Measurements from ENCODE around the gene ZFYVE21.

Gene ZFYVE21

DNA sequence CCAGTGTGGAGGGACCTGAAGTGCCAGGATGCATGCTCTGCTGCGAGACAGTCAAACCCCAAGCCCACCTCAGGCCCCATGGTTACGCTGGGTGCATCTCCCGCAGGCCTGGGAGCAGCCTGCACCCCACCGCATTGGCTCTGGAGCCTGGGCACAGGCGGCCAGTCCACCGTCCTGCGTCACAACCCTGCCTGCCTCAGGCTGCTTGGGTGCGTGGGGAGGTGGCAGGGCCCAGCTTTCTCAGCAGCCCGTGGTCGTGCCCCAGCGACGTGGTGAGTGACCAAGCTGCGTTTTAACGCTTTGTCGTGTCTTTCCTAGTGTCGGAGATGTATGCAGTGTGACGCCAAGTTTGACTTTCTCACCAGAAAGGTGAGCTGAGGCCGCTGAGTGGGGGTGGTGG, 10.9 kb downstream of the ZFYVE21 start:
- DNase-seq = no peak

DNA sequence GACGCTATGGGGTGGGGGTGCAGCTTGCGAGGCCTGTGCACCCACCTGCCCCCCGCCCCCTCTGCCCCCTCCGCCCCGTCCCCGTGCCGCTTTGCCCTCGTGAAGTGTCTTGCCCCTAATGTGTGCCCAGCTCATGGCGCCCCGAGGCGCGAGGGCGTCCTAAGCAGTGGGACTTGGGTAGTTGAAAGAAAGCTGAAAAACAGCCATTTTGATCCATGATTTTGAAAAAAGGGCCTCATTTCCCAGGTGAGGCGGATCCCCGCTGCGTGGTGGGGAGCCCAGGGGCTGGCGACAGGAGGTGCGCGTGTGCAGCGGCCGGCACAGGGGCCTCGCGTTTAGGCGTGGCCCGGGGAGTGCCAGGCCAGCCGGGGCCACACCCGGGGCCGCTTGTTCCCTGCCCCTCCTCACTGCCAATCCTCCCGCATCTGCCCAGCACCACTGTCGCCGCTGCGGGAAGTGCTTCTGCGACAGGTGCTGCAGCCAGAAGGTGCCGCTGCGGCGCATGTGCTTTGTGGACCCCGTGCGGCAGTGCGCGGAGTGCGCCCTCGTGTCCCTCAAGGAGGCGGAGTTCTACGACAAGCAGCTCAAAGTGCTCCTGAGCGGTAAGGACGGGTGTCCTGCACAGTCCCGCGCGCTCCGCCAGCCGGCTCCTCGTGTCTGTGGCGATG, 11.8 kb downstream of the ZFYVE21 start:
- DNase-seq = no peak

DNA sequence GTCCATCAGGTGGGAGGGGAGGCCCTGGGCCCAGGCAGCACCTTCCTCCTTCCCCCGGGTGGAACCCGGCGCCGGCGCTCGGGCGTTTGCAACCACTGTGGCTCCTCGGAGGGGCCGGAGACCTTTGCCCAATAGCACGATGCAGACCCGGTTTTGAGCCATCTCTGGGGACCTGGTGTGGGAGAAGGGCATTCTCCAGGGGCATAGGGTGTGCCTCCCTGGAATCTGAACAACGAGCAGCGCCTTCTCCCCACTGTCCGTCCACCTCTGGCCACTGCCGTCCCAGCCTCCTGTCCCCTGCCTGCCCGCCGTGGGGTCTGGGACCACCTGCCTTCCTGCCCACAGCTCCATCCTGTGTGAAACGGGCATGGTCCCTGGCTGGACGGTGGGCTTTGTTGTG, 12.5 kb downstream of the ZFYVE21 start:
- DNase-seq = no peak

DNA sequence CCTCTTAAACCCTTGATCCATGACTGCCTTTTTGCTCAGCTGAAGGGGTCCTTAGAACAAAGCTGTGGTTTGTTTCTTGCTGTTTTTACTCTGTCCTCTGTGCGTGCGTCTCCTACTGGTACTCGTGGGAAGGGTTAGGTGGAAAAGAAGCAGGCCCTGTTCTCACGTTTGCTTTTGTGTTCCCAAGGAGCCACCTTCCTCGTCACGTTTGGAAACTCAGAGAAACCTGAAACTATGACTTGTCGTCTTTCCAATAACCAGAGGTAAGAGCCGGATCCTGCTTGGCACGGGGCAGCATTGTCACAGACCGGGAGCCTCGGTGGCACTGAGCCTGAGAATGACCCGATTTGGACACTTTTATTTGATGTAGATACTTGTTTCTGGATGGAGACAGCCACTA, 13.1 kb downstream of the ZFYVE21 start:
- DNase-seq = no peak

DNA sequence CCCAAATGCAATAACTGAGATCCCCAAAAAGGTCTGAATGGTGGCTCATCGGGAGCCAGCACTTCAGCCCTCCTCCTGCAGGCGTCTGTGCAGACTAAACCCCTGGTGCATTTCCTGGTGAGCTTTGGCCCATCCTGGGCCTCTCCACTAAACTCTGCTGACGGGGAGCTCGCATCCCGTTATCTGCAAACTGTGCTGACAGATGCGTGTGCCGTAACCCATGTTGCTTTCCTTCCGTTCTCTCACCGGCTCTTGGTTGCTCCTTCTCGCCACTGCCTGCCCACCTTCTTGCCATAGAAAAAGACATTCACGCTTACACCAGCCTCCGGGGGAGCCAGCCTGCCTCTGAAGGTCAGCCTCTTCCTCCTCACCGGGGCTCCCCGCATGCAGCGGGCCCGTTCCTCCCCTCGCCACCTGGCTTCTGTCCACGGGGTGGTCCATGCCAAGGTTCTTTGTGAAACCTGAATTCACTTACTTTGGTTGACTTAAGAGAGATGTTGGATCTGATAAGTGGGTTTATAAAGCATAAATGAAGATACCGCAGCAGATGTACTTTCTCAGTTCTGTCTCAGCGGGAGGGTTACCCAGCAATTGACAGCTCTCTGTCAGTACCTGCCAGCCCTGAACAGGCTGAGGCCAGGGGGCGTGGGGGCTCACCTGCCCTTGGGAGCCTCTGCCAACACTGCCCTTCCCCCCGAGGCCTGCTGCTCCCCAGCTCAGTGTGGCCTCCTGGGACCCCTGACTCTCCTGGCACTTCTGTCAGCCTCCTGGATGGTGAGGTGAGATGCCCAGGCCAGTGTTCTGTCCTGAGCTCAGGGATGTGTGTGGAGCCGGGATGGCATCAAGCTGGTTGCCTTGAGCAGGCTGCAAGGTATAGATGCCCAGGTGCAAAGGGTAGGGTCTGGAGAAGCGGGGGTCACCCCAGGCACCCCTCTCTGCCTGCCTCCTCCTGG, 14.2 kb downstream of the ZFYVE21 start:
- no peak for DNase-seq

DNA sequence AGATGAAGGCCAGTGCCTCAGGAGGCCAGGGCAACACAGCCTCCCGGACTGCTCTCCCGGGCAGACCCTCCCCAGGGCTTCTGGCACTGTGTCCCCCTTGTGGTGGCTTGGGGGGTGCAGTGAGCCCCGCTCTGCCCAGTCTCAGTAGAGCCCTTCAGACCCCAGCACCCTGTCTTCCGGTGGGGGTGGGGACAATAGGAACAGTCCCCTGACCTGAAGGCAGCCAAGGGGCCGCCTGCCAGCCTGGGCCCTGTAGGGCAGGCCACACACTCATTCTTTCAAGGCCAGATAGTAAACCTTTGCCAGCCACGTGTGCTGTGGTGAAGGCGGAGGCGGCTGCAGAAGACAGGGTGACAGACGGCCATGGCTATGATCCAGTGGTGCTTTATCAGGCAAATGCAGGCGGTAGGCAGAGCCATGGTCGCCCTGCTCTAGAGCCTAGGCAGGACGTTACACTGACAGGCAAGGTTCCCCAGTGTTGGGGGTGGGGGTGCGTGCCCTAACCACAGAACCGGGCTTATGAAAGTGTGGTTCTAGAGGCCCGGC, 15.0 kb downstream of the ZFYVE21 start:
- no peak for DNase-seq

DNA sequence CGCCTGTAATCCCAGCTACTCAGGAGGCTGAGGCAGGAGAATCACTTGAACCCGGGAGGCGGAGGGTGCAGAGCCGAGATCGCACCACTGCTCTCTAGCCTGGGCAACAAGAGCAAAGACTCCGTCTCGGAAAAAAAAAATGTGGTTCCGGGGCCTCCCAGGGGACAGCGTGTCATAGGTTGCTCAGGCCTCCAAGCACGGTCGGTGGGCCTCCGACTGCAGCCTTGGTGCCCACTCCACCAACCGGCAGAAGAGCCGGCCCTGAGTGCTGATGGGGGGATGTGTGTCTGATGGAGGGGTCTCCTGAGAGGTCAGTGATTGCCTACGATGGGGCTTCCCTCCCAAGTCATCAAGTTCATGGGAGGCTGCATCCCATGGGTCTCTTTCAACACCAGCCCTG, 15.9 kb downstream of the ZFYVE21 start:
- DNase-seq = no peak

DNA sequence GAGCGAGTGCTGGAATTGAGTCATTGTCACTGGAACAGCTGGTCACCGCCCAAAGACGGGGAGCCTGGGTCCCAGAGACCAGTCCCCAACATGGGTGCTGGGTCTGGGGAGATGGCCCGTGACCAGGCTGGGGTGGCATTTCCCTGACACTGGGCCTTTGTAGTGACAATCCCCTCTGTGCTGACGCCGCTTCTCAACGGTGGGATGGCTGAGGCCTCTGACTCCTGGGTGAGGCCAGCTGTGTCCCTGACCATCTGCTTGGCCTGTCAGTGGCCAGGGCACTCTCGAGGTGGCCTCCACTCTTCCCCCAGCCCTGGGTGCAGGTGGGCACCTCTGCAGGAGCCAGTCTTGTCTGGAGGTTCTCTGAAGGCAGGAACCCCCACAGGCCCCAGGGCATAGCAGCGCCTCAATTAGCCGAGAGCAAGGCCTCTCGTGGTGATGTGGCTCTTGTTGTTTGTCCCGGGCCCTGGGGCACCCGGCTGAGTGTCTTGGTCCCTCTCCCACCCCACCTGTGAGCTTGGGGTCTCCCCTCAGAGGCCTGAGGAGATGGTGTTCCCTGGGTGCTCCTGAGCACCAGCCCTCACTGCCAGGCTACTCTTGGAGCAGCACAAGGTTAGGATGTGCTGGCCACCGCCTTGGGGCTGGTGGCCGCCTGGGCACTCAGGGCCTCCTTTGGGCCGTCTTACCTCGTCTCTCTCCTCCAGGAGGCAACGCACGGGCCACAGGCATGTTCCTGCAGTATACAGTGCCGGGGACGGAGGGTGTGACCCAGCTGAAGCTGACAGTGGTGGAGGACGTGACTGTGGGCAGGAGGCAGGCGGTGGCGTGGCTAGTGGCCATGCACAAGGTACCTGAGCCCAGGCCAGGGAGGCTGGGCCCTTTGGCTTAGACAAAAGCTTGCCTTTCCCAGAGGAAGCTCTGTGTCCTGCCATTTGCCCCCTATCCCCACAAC, 16.6 kb downstream of the ZFYVE21 start:
- DNase-seq = no peak

DNA sequence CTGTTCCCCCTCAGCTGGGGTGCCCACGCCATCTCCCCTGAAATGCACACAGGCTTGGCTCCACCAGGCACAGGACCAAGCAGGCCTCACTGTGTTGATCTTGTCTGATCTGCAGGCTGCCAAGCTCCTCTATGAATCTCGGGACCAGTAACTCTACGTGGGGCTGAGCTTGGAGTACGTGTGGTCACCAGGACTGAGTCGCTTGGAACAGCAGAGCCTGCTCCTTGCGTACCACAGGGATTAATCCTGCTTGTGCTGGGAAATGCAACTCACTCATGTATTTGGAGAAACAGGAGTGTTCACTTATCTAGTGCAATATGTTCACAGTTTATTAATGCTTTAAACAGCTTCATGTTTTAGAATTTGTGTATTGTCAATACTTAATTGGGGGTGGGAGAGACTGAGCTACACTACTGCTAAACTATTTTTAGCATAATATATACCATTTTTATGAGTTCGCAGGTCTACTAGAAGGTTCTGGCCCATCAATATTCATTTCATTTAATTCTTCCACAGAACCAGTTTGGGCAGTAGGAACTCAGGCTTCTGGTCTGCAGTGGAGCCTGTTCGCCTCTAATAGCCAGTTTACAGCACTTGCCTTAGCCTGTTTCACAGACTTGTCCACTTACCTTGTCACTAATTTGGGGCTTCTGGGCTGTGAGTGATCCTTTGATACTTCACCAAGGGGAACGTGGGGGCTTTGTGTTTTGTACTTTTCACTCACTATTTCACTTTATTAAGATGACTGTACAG, 17.4 kb downstream of the ZFYVE21 start:
- no peak for DNase-seq

DNA sequence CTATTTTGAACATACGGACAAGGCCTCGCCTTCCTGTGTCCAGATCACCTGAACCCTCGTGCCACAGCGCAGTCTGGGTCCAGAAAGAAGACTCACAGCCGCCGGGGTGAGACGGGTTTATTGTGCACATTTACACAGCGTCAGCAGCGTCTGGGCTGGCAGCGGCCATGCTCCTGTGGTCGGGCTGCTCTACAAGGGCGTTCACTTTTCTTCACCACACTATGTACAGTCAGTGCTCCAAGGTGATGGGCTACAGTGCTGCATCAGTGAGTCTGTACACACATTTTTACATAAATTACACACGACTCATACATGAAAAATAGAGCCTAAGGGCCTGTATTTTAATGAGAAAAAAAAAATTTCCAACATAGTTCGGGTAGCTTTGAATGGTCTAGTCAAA, 18.0 kb downstream of the ZFYVE21 start:
- no peak for DNase-seq

DNA sequence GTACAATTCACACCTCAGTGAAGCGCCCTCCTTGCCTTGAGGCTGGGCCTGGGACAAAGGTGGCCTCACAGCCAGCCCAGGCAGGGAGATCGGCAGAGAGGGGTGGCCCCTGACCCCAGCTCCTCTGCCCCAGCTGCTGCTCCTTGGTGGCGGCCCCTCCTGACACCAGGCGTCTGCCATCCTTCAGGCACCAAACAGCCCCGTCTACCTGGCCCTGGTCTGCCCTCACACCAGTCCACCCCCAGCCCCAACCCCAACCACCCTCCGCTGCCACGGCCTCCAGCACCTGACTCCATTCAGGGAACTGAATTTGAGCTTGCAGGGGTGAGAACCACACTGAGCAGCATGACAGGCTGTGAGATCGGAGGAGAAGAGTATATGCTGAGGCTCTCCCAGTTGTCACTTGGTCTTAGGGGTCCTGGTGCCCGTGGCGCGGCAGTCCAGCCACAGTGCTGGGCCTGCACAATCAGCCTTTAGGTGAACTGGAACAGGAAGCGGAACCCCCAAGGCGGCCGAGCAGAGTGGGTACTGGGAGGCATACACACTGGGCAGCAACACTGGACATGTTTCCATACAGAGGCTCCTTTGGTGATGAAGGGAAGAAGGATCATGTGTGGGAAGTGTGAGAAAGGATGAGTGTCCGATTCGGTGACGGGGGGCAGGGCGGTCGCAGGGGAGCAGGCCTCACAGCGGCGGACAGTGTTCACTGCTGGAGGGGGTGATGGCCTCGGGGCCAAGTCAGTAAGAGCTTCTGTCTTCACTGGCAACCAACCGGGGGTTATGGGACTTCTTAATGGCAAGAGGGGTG, 18.7 kb downstream of the ZFYVE21 start:
- no peak for DNase-seq

DNA sequence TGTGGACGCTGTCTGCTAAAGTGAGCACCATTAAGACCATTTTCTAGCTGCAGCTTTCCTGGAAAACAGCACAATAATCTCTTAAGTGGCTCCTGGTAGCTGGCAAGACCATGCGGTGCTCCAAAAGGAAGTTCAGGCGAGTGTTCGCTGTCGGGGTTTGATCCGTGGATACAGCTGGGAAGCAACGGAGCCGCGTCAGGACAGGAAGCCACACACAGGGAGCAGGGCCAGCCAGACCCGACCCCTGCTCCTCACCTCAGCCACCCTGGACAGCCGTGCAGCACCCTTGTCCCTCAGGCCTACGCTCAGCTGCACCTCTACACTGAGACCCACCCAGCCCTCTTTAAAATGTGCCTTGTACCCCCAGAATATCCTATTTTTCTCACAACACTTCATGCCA, 19.4 kb downstream of the ZFYVE21 start:
- DNase-seq = no peak

DNA sequence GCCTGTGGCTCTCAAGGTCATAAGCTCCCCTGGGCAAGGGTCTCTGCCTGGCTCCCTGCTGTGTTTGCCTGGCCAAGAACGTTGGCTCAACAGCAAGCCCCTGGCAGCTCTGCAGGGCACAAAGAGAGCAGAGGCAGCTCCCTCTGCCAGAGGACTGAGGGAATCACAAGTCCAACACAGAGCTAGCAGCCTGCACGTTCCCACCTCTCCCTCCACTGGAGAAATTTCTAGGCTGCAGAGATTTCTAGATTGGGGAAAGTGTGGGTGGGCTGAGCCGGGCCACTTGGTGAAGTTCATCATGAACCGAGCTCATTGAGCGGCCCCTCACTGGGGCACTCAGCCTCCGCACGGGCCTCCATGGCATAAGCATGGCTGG, 19.8 kb downstream of the ZFYVE21 start:
- no peak for DNase-seq

DNA sequence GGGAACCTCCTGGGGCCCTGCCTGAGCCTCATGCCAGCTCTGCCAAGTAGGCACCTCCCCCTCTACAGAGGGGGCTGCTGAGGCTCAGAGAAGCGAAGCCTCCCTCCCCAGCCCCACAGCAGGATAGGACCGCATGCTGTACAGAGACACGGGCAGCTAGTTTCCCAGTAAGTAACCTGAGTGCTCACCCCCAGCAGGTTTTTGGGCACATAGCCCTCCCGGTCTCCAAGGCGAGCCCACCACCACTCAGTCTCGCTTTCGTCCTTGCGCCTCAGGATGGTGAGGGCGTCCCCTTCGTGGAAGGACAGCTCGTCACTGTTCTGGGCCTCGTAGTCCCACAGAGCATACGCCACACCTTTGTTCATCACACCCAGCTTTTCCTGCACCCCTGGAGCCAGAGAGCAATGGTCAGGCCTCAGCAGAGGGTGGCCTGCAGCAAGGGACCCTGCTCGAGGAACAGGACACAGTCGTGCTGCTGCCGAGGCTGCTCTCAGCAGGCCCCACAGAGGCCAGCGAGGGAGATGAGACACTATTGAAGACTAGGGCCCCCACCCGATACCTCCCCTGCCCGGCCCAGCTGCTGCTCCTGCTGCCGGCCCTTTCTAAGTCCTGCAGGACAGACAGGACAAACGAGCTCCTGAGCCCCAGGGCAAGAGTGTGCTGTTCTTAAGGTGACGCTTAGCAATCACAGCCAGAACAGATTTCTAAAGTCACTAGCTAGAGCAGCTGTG, 20.4 kb downstream of the ZFYVE21 start:
- no peak for DNase-seq

DNA sequence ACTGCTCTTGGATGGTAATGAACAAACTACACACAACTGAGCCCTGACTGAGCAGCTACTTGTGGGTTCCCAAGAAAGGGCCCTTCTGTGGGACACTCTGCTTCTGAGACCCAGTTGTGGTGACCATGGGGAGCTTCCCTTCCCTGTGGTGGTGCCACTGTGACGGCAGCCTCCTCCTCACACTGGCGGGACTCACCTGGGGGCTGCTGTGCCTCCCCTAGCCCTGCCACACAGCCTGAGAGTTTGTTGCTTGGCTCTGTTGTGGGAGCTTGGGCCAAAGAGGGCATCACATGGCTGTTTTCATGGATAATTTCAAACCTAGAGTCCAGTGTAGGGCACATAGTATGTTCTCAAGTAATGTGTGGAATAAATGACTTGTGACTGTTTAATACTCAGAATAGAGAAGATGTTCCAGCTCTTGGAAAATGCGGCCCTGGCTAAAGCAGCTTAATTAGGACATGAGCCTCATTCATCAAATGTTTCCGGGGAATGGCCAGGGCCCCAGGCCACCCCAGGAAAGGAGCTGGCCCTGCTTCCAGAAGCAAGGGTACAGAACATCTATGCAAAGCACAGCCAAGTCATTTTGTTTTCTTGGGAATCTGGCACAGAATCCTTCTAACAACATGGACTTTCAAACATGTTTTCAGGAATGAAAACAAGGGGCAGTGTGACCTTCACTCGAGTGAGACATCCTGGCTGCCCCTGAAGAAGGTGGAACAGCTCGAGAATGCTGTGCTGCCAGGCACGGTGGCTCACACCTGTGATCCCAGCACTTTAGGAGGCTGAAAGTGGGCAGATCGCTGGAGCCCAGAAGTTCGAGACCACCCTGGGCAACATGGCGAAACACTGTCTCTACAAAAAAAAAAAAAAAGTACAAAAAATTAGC, 21.2 kb downstream of the ZFYVE21 start:
- DNase-seq = no peak

DNA sequence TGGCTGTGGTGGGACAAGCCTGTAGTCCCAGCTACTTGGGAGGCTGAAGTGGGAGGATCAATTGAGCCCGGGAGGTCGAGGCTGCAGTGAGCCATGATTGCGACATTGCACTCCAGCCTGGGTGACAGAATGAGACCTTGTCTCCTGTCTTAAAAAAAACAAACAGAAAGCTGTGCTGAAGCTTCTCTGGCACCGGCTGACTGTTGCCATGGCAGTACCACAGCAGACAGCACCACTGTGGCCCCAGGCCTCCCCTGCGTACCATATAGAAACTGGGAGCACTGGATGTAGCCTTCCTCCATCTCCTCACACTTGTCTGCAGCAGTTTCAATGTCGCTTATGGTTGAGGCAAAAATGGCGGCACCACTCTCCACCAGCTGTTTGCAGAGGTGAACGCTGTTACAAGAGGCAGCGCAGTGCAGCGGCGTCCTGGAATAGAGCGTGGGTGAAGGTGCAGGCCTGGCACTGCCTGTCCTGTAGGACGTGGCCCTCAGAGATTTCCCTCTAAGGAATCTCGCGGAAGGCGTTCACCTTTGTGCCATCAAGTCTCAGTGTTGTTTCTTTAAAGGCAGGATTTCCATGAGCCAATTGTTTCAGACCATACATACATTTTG, 21.9 kb downstream of the ZFYVE21 start:
- no peak for DNase-seq

DNA sequence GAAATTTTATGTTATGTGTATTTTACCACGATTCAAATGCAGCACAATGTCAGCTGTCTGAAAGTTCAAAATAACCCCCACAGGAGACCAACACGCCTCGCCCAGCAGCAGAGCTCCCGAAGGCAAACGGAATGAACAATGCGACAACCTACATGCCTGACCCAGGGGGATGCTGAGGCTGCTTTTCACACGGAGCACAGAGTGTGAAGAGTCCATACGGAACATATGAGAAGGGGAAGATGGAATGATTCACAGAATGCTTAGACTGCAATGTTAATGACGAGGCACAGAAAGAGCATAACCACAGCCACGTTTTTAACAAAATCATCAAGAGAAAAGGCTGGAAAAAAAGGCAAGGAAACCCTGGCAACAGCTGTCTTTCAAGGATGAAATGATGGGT, 22.6 kb downstream of the ZFYVE21 start:
- DNase-seq = no peak

DNA sequence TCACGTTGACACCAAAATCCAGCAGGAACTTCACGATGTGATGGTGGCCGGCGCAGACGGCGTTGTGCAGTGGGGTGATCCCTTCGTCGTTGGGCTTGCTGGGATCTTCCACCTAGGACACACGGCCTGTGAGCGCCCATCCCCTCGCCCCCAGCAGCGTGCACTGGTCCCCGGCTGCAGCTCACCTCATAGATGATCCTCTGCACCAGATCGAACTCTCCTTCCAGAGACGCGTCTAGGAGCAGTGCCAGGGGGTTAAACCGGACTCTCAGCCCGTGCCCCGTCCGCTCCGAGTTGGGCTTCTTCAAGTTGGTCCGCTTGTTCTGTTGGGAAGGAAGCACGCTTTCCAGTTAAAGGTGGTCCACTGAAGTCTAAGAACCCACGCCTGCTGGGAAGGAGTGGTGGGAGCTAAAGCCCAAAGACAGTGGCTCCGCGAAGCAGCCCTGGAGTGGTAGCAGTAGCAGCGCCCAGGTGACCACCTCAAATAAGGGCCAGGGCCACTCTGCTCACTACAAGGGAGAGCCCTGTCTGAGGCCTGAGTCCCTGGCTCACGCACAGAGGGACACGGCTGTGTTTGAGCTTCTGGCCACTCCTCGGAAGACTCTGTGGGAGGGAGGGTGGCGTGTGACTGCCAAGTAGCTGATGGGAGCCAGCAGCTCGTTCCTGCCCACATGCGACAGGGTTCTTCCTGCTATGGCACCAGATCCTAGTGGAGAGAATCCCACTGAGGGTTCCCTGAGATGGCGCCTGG, 23.3 kb downstream of the ZFYVE21 start:
- DNase-seq = no peak
